Kidney epithelial cell (primary cell): Measurements from ENCODE around the gene METTL16. TPM values are rescaled to one million over a fixed set of nuclear protein-coding genes. Genes with fewer than 3 reads are reported as not detected.
"Not testable (repeated sequence)": the region's sequence is repeated elsewhere in the genome, so short reads cannot be mapped to it uniquely, and the experiment has no call there.

ENCODE experiments used
- DNase-seq: peaks from one replicate; pipeline ENCODE4 v3.0.0-alpha.2; 2010; ENCODE audit warnings: low read depth
- H3K27me3 ChIP-seq: 2 replicates; pipeline ENCODE4 v1.6.0; 2011; ENCODE audit warnings: low read length; ENCODE audit not compliant: control insufficient read depth, insufficient read depth
- H3K36me3 ChIP-seq: 2 replicates; pipeline ENCODE4 v1.5.1; 2011; ENCODE audit warnings: low read length; ENCODE audit not compliant: control insufficient read depth, insufficient read depth
- H3K4me3 ChIP-seq: 2 replicates; pipeline ENCODE4 v1.5.1; 2011; ENCODE audit warnings: low read depth, mild to moderate bottlenecking, control low read depth, low read length
- CTCF ChIP-seq: IDR thresholded peaks from 2 replicates; pipeline ENCODE4 v1.5.1; 2011; ENCODE audit warnings: mild to moderate bottlenecking, moderate library complexity, low read length, control low read depth, inconsistent platforms; ENCODE audit not compliant: insufficient read depth, poor library complexity, severe bottlenecking
- total RNA-seq: library from RNA; depleted of rRNA; stranded (reverse); fragments of >200 nt; gene quantifications from 2 replicates; pipeline ENCODE4 v1.2.3, GENCODE V29; 2015

Gene METTL16
- total RNA-seq, 1 donor from 2014 or later = 32.4 TPM

GRCh38 chr17:2449486-2449885 lies 62.2 kb downstream of the METTL16 start:
- no peaks in the 10 kb centered on the region for H3K36me3 ChIP-seq
- no peaks in the 10 kb centered on the region for H3K27me3 ChIP-seq
- no peak overlapping the region for H3K4me3 ChIP-seq
- no peak for DNase-seq
- no peak for TF ChIP-seq CTCF

- not testable (repeated sequence) for H3K4me3 ChIP-seq, DNase-seq, H3K36me3 ChIP-seq, H3K27me3 ChIP-seq
These were observed 64.2 kb downstream of the METTL16 start for GRCh38 chr17:2447479-2447878.

GRCh38 chr17:2445638-2446037 lies 66.0 kb downstream of the METTL16 start:
- no peak for DNase-seq
- H3K4me3 ChIP-seq = no peak overlapping the region
- no peaks in the 10 kb centered on the region for H3K36me3 ChIP-seq

GRCh38 chr17:2444382-2444781 lies 67.3 kb downstream of the METTL16 start:
- H3K36me3 ChIP-seq = no peaks in the 10 kb centered on the region
- H3K27me3 ChIP-seq = no peaks in the 10 kb centered on the region
- no peak overlapping the region for H3K4me3 ChIP-seq
- no peak for TF ChIP-seq CTCF
- DNase-seq = no peak

More at GRCh38 chr17:2445638-2446037, 66.0 kb downstream of the METTL16 start:
- no peaks in the 10 kb centered on the region for H3K27me3 ChIP-seq
- no peak for TF ChIP-seq CTCF

GRCh38 chr17:2442166-2442565 lies 69.5 kb downstream of the METTL16 start:
- Histone ChIP-seq H3K4me3 (no peak overlapping the region), H3K27me3 (no peaks in the 10 kb centered on the region), H3K36me3 (no peaks in the 10 kb centered on the region)
- TF ChIP-seq CTCF = no peak
- DNase-seq = no peak

GRCh38 chr17:2440930-2441329 lies 70.8 kb downstream of the METTL16 start:
- H3K36me3 ChIP-seq = no peaks in the 10 kb centered on the region
- no peak overlapping the region for H3K4me3 ChIP-seq
- no peak for TF ChIP-seq CTCF
- H3K27me3 ChIP-seq = no peaks in the 10 kb centered on the region
- no peak for DNase-seq

- DNase-seq, H3K4me3 ChIP-seq, H3K27me3 ChIP-seq, H3K36me3 ChIP-seq: not testable (repeated sequence)
These were observed 71.7 kb downstream of the METTL16 start for GRCh38 chr17:2439997-2440396.
